GM21360 (cell line): Measurements from ENCODE around the gene FBN2.
"Not testable (repeated sequence)": the region's sequence is repeated elsewhere in the genome, so short reads cannot be mapped to it uniquely, and the experiment has no call there.

Experiments
- ATAC-seq: cut with Tn5 transposase; IDR thresholded peaks from one replicate; pipeline ENCODE4 v1.9.1; 2021; ENCODE audit warnings: mild to moderate bottlenecking, moderate library complexity; ENCODE audit not compliant: unreplicated experiment

FBN2 gene

DNA sequence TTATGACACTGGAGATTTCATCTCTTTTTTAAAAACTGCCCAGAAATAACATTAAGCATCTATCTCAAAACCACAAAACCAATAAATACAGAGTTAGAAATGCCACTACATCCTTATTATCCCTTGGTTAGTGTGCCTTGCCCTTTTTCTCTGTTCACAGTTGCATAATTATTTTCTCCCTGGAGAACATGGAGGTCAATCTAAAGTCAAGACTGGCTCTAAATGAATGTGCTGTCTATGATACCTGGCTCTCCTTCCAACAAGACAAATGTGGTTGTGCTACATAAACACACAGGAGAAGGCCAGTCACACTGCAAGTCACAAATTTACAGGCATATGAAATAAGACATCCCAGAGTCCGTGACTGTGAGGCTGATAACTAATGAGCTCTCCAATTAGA is 2.8 kb downstream of the FBN2 start:
- ATAC-seq: no peak

DNA sequence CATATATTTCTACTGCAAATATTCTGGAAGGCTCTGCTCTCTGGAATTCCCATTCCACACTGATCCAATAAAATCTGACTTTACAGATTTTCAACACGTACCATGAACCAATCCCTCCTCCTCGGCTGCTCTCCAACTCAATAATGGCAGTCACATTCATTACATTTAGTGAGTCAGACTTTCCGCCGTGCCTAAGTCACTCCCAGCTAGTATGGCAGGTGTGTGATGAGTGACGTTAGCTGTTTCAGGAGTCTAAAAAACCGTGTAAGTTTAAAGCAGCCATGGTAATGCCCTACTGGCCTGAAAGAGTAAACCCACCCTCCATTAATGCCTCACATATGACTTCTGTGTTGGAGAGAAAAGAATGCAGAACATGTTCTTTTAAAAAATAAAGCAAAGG is 3.3 kb downstream of the FBN2 start:
- ATAC-seq: no peak

DNA sequence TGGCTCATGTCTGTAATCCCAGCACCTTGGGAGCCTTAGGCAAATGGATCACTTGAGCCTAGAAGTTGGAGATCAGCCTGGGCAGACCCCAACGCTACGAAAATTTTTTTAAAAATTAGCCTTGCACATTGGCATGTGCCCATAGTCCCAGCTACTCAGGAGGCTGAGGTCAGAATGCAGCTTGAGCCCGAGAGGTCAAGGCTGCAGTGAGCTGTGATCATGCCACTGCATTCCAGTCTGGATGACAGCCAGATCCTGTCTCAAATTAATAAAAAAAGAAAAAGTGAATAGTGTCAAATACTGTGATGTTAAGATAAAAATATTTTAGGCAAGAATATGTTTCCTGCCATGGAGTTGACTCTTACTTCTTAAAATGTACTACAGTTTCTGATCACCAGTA is 5.3 kb downstream of the FBN2 start:
- no peak for ATAC-seq

DNA sequence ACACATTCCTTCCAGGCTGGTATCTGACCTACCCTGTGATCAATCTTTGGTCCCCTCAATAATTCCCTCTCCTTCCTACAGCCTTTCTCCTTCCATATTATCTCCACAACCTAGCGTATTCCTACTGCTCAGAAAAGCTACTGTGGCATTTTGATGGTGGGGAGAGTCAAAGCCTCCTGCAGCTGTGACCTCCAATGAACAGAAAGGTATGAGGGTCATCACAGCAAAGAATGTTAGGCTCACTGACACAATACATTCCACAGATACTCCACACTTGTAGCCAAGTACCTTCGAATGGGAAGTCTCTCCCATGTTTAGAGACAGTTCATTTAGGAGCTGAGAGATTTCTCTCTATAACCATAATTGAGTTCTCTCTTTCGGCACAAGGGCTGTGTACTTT is 5.9 kb downstream of the FBN2 start:
- no peak for ATAC-seq

DNA sequence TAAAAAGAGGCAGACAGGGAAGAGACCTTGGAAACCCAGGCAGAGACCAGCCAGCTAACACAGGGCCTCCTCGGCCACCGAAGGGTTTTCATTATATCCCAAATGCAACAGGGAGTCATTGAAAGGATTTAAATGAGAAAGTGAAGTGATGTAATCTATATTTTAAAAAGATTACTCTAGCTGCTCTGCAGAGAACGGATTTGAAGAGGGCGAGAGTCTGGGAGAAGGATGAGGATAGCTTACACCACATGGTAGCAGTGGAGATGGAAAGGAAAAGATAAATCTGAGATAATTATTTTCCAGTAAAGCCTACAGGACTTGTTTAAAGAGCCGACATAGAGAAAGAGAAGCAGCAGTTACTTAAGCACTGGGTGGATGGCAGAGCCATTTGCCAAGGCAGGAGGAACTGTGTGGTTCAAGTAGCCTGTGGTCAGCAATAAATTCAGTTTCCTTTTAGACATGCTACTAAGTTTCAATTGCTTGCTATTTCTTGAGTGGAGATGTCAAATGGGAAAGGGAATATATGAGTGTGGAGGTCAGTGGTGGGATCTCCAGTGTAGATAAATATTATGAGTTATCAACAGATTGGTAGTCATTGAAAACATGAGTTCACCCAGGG is 9.3 kb downstream of the FBN2 start:
- ATAC-seq: no peak

DNA sequence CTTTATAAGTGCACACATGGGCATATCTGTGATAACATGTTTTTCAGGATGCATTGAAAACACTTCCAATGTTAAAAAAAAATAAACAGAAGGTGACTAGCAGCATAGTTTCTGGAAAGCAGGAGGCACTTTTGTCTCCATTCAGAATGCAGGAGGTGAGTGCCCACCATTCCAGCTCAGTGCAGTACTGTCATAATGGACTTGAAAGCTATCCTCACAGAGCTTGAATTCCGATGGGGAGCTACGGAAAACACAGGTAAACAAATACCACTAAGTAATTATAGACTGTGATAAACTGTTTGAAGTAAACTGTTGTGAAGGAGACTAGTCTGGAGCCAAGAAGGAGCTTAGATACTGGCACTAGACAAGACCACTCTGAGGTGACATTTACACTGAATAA is 9.9 kb downstream of the FBN2 start:
- ATAC-seq: no peak

DNA sequence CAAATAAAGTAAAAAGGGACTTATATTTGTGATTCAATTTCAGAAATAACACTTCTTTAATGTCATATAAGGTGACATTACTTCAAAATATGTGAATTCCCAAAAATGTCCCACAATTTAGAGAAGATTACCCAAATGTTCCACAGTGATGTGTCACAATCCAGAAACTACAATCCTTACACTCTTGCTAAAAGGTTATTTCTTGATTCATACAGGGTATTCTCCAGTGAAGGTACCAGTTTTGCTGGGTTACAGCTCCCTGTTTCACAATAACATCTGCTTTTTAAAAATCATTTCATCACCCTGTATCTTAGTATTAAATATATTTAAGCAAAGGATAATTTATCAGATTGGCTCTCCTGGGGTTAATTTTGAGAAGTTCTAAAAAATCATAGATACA is 11.0 kb downstream of the FBN2 start:
- no peak for ATAC-seq

DNA sequence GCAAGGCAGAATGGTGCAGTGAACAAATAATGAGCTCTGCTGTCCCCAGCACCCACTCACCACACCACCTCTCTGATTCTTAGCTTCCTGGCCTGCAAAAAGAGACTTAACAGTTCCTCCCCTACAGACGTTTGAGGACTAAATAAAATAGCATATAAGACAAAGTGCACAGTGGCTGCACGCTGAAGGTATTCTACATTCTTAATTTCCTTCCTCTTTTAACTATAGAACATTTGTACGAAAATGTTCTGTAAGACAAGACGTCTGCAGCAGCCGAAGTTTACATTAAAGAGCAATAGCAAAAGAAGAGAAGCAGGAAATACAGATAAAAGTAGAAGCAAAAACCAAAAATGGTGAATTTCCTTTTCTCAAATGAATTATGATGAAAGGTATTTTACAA is 15.7 kb downstream of the FBN2 start:
- no peak for ATAC-seq

DNA sequence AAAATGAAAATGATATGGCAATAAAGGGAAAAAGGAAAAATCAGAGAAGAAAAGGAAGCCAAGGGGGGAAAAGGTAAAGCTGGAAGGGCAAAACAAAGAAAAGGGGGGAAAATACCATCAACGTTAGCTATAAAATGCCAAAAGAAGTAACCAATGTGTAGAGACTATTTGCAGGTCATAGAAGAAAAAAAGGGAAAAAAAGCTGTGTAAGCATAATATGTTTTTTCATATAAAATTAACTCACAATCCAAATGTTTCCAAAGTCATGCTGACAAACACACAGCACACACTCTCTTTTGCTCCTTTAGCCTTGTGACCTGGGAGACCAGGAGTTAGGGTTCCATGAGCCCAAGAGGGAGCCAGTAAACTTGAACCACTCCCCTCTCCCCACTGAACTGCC is 18.2 kb downstream of the FBN2 start:
- no peak for ATAC-seq

DNA sequence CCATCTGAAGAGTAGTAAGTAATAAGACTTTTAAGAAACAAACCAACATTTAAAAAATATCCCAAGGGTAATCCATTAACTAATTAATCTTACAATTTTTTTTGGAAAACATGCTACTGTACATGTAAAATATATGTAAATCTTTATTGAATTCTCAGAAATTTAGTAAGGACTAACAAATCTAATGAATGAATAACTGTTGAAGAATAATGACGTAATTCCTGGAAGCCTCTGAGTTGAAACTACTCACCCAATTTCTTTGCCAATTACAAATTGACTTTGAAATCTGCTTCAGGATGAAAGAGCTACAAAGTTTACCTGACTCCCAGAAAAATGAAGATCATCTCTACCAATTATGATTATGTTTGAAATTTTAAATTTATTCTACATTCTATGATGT is 21.1 kb downstream of the FBN2 start:
- no peak for ATAC-seq

DNA sequence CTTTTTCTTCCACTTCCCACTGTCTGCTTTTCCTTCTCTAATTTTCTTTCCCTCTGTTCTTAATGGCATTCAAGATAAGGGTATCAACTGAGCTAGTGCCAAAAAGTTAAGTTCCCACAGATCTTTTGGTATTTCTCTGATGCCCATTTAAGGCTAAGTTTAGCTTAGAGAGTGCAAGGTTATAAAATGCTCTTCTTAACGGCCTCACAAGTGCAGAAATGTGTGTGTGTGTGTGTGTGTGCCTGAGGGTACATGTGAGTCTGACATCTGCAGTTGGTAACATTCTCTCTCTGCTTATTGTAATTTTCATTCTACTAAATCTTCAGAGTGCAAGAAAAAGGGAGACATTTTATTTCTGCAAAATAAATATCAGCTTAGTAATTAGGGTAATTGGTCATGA is 24.2 kb downstream of the FBN2 start:
- ATAC-seq: no peak

DNA sequence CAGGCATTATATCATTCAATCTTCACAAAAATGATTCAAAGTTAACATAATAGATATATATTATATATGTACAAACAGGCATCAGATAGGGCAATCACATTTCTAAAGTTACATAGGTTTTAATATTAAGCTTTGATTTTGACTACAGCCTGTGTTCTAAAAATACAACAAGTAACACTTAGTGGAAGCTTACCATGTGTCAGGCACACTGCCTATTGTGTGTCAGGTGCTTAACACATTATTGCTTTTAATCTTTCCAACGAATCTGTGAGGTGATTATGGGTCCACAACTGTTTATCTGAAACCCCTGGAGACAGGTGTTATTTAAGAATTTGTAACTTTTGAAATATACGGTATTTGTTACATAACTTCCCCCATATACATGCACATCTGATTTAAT is 25.2 kb downstream of the FBN2 start:
- ATAC-seq: no peak

DNA sequence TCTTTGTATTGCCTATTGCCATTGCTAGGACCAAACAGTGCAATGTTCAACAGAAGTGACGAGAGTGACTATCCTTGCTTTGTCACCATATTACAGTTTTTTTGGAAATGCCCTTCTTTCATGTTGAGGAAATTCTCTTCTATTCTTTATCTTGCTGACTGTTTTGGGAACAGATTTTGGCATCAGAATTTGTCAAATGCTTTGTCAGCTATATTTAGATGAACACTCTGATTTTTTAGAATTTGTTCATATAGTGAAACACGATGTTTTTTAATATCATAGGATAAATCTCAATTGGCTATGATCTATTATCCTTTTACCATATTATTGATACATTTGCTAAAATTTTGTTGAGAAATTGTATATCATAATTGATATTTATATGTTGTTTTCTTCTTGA is 31.4 kb downstream of the FBN2 start:
- ATAC-seq: no peak

DNA sequence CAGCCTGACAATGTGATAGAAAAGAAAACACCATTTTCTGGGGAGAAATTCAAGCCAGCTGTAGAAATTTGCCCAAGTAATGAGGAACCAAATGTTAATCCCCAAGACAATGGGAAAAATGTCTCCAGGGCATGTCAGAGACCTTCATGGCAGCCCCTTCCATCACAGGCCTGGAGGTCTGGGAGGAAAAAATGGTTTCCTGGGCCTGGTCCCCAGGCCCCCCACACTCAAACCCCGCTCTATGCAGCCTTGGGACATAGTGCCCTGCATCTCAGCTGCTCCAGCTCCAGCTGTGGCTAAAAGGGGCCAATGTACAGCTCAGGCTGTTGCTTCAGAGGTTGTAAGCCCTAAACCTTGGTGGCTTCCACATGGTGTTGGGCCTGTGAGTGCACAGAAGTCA is 34.3 kb downstream of the FBN2 start:
- ATAC-seq: not testable (repeated sequence)

DNA sequence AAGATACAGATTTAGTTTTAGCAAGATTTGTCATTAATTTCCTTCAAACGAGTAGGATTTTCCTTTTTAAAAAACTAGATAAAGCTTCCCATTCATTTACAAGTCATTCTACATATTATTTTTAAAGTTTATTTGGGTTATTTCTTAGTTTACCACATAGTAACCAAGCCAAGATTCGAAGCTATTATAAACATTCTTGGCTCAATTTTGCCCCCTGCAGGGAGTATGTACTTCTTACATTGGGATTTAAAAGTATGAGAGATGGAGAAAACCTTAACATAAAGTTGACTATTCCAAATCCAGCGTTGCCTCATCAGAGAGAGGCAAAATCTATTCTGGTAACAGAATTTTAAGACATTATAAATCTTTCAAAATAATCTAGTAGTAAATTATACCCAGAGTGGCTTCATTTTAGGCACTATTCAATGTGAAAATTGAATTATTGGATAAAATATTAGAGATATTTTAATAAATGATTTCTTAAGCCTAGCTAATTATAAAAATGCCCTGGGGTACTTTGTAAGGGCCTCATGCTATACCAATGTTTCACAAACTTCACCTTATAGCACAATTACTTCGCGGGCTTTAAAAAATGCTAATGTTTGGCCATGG is 39.1 kb downstream of the FBN2 start:
- ATAC-seq: no peak

DNA sequence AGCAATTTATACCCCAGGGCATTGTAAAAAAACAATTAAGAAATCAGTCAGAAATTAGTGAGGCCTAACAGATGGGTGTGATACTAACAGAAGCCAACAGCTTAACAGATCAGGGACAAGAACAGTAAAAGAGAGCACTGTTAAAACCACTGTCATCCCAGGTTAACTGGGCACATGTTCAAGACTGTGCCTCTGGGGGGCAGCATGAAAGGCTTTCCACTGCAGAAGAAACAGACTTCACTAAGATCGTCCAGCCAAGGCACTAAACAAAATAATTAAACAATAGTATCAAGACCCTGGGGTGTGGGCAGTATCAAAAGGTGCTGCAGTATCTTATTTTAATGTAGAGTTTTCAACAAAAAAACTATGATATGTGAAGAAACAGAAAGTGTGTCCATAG is 43.5 kb downstream of the FBN2 start:
- ATAC-seq: no peak

DNA sequence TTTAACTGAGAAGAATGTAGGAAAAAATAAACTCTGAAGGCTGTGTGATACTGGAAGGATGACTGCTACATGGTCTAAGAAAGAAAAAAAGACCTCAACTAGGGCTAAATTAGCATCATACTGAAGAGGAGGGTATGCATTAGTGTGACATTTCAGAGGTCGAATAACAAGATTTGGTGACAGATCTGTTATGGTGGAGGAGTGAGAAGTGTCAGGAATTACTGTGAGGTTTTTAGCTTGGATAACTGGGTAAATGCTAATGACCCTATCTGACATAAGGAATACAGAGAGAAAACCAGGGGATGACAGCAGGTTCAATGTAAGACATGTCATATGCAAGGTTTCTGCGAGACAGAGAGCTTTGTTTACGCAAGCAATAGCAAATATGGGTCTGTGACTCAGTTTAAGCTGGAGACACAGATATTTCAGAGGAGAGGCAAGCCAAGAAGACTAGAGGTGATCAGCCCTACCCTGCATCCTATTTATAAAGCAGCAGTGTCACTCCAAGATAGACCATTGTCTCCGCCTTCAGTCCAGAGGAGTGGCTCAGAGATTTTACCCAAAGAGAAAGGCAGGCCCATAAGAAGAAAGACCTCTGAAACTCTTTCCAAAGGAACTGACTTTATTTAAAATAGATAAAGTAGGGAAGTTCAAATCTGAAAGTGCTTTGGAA is 44.3 kb downstream of the FBN2 start:
- no peak for ATAC-seq

DNA sequence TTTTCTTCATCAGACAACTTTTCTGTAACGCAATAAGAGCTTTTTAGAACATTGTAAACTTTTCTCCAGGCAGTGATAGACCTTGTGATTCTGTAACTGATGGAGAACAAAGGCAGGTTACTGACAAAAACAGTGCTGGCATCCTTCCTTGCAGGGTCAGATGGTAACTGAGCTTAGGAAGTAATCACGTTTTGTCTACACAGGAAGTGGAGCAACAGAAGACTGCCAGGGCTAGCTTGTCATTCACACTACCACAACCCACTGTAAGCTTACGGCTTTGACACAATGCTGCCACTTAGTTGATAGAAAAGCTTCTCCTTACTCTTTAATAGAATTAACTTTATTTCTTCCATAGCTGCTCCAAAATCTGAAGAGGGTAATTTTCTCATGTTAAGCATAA is 46.8 kb downstream of the FBN2 start:
- ATAC-seq: no peak

DNA sequence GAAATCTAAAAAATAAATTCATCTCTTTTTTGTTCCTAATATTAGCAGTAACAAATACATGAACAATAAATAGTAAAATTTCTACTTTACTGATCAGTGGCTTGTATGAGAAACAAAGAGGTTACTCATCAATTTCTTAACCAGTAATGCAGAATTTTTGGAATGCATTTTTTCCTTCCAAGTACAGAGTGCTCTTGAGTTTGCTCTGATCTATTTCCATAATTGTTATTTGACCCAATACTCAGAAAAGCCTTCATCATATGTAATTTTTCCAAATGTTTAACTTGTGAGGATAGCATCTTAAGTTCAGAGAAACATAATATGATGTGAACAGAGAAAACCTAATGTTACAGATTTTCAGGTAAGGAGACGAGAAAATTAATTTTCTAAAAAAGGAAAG is 47.3 kb downstream of the FBN2 start:
- ATAC-seq: no peak

DNA sequence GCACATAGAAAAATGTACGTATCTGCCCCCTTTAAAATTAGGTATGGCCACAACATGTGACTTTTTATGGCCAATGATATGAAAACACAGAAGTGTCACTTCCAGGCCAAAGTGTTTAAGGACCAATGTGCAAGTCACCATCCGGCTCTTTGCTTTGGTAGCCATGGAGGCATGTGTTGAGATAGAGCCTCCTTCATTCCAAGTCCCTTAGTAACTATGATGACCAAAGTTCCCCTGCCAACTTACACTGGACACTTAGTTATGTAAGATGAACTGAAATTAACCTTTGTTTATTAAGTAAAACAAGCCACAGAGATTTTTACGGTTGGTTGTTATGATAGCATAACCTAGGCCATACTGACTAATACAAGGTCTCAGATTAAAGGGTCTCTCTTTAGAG is 51.0 kb downstream of the FBN2 start:
- no peak for ATAC-seq

DNA sequence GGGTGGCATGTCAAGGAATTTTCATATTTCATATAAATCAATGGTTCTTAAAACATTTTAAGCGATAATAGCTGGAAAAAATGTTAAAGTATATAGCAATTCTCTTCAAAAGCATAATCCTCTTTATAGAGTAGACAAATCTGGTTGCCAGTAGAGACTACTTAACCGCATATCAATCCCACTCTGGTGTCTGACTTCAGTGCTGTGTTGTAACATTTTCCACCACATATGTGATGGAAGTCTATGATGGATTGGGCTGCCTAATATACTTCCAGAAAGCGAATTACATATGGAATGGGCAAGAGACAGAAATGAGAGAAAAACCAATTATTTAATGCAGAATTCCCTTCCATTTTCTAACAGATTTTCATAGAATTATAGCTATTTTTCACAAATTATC is 54.3 kb downstream of the FBN2 start:
- no peak for ATAC-seq

DNA sequence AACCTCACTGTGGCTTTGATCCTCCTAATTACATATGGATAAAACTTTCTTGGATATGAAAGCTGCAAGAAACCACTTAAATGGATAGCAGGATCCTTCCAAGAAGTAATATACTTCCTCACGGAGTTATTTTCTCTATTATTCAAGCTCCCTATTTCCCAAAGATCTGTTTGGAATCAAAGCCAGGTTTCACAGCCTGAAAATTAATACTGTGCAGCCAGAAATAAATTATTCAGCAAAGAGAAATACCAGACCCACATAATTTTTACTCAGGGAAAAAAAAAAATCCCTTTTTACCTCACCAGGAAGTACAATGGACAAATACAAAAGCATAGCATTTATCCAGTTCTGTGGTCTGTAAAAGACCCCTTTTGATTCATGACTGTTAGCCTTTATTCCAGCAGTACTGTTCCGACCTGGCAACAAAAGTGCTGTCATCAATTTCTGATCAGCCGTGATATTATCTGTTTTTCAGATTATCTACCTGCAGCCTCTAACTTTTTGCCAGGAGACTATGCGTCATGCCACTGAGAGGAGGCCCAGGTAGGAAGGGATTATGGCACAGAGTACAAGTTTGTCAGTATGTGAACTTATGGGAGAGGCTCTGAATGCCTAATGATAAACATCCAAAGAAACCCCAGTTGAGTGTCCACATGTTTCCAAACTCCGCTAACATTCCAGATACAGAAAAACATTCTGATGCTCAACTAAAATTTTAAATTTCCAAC is 57.0 kb downstream of the FBN2 start:
- ATAC-seq: no peak
